ENCODE data around the gene NANOS3.
A peak's percentile ranks its signal among the peaks of the same experiment; 100 is the strongest.
"Not testable (repeated sequence)": the region's sequence is repeated elsewhere in the genome, so short reads cannot be mapped to it uniquely, and the experiment has no call there.

Gene NANOS3

DNA sequence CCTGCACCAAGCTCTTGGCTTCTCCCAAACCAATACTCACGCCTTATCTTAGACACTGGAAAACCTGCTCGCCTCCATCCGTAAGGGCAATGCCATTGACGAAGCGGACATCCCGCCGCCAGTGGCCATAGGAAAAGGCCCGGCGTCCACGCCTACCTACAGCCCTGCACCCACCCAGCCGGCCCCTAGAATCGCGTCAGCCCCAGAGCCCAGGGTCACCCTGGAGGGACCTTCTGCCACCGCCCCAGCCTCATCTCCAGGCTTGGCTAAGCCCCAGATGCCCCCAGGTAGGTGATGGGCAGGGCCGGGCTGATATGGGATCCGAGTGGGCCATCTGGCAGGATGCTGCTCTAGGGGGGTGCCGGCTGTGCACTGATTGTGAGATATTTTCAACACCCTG, 36.4 kb downstream of the NANOS3 start:
- no peak for DNase-seq (ENCODE audit: extremely low spot score, insufficient read length, low read depth)
- FAIRE-seq = no peak

DNA sequence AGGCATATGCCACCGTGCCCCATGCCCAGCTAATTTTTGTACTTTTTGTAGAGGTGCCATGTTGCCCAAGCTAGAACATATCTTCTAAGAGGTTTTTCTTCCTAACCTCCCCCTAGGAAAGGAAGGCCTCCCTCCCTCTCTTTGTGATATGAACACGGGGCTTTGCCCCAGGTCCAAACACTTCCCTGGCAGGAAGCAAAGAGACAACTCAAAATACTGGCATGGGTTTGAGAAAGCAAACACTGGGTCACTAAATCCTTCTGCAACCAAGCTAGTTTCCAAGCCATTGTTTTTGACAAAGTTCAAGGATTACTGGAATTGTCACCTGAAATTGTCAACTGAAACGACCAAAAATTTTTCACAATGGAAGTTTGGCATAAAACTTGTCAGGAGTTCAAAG, 37.8 kb downstream of the NANOS3 start:
- FAIRE-seq (no peak), DNase-seq (ENCODE audit: extremely low spot score, insufficient read length, low read depth) (no peak)

GRCh38 chr19:13917888-13918406, 41.0 kb downstream of the NANOS3 start:
- FAIRE-seq = no peak

DNA sequence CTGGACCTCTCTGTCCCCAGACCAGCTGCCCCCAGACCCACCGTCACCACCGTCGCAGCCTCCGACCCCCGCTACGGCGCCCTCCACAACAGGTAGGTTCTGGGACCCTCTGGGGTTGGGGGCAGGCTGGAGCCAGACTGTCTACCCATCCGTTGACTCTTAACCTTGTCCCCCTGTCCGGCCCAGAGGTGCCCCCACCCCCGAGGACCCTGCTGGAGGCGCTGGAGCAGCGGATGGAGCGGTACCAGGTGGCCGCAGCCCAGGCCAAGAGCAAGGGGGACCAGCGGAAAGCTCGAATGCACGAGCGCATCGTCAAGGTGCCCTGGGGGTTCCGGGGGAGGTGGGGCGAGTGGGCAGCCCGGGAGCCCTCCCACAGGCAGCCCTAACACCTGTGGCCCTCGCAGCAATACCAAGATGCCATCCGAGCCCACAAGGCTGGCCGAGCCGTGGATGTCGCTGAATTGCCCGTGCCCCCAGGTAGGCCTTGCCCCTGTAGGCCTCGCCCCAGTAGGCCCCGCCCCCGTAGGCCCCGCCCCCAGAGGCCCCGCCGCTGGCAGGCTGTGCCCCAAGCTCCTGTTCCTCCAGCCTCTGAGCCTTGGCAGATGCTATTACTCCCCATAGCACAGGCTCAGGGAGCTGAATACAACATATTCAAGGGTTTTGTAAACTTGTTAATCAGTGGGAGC, 41.9 kb downstream of the NANOS3 start:
- no peak for DNase-seq (ENCODE audit: extremely low spot score, insufficient read length, low read depth)
- FAIRE-seq = no peak

More at GRCh38 chr19:13917888-13918406, 41.0 kb downstream of the NANOS3 start:
- no peak for DNase-seq (ENCODE audit: extremely low spot score, insufficient read length, low read depth)

DNA sequence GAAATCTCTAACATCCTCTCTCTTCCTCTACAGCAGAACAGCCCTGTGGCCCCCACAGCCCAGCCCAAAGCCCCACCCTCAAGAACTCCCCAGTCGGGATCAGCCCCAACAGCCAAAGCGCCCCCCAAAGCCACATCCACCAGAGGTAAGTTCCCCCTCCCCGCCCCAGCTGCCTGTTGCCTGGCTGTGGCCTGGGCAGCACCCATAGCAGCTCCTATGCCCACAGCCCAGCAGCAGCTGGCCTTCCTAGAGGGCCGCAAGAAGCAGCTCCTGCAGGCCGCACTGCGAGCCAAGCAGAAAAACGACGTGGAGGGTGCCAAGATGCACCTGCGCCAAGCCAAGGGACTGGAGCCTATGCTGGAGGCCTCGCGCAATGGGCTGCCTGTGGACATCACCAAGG, 43.6 kb downstream of the NANOS3 start:
- FAIRE-seq = no peak
- DNase-seq (ENCODE audit: extremely low spot score, insufficient read length, low read depth) = no peak

- DNase-seq (ENCODE audit: extremely low spot score, insufficient read length, low read depth) (no peak), FAIRE-seq (peak; percentile 73)
Measured at GRCh38 chr19:13920940-13921747, 44.2 kb downstream of the NANOS3 start.

DNA sequence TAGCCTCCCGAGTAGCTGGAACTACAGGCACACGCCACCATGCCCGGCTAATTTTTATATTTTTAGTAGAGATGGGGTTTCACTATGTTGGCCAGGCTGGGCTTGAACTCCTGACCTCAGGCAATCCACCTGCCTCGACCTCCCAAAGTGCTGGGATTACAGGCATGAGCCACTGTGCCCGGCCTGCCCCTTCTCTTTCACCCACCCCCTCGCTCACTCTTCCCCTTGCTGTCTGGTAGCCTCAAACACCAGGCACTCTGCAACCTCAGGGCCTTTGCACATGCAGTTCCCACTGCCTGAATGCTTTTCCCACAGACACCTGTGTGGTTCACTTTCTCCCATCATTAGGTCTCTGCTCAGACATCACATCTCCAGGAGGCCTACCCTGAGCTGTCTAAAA, 45.2 kb downstream of the NANOS3 start:
- not testable (repeated sequence) for FAIRE-seq; DNase-seq (ENCODE audit: extremely low spot score, insufficient read length, low read depth)

GRCh38 chr19:13923194-13923987, 46.5 kb downstream of the NANOS3 start:
- DNase-seq (ENCODE audit: extremely low spot score, insufficient read length, low read depth) (no peak), FAIRE-seq (no peak)

DNA sequence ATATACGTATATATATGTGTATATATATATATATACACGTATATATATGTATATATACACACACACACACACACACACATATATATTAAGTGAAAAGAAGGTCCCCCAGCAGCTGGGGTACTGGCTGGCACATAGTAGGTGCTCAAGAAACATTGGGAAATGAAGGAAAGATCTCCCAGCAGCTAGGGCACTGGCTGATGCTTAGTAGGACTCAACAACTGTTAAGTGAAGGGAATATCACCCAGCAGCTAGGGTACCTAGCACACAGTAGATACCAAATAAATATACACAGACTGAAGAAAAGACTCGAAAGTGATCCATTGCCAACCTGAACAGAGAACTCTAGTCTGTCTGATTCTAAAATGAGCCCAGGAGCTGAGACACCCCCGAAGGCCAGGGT, 49.1 kb downstream of the NANOS3 start:
- DNase-seq (ENCODE audit: extremely low spot score, insufficient read length, low read depth) = no peak
- no peak for FAIRE-seq

- no peak for FAIRE-seq
Measured at GRCh38 chr19:13926715-13927114, 49.8 kb downstream of the NANOS3 start.

DNA sequence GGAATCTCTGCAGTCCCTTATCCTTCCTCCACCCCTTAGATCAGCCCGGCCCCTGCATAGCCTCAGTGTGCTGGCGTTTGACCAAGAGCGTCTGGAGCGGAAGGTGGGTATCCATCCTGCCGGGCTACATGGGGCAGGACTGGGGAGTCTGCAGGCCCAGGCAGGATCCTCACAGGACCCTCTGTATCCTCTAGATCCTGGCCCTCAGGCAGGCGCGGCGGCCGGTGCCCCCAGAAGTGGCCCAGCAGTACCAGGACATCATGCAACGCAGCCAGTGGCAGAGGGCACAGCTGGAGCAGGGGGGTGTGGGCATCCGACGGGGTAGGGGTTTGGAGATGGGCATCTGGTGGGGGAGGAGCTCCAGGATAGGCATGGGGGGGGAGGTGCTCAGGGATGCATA, 52.4 kb downstream of the NANOS3 start:
- FAIRE-seq = no peak

More at GRCh38 chr19:13926715-13927114, 49.8 kb downstream of the NANOS3 start:
- DNase-seq (ENCODE audit: extremely low spot score, insufficient read length, low read depth) = no peak

GRCh38 chr19:13929956-13930355, 53.0 kb downstream of the NANOS3 start:
- DNase-seq (ENCODE audit: extremely low spot score, insufficient read length, low read depth) (no peak), FAIRE-seq (no peak)

More for the DNA sequence above, 52.4 kb downstream of the NANOS3 start:
- DNase-seq (ENCODE audit: extremely low spot score, insufficient read length, low read depth) = no peak
